Stimulated activated CD4-positive, alpha-beta T cell treated with anti-CD3 and anti-CD28 coated beads, Interleukin-2, amount 100 ng/mL, for 24 hours (primary cell): ENCODE data around the gene CIRBP.

Experiments
- DNase-seq, 2 donors: peaks; one replicate each; pipeline ENCODE4 v3.0.0-alpha.2; 2020

Gene CIRBP

DNA sequence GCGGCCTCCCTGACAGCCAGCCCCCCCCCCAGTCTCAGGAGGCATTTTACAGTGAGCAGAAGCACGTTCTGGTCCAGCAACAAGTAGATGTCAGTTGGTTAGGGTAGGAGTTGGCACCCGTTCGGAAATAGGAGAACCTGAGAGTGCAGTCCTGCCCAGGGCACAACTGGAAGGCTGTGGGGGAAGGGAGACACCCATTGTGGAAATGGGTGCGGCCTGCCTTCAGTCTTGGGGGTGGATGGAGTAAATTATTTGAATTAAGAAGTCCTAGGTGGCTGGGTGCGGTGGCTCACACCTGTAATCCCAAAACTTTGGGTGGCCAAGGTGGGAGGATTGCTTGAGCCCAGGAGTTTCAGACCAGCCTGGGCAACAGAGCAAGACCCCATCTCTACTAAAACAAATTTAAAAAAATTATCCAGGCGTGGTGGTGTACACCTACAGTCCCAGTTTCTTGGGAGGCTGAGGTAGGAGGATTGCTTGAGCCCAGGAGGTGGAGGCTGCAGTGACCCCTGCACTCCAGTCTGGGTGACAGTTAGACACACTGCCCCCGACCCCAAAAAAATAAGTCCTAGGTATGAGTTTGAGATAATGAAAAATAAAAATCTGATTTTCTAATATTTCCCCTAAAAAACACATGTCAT lies 1.2 kb downstream of the CIRBP start:
- peak in 1 of 2 donors; percentile 48 for DNase-seq

DNA sequence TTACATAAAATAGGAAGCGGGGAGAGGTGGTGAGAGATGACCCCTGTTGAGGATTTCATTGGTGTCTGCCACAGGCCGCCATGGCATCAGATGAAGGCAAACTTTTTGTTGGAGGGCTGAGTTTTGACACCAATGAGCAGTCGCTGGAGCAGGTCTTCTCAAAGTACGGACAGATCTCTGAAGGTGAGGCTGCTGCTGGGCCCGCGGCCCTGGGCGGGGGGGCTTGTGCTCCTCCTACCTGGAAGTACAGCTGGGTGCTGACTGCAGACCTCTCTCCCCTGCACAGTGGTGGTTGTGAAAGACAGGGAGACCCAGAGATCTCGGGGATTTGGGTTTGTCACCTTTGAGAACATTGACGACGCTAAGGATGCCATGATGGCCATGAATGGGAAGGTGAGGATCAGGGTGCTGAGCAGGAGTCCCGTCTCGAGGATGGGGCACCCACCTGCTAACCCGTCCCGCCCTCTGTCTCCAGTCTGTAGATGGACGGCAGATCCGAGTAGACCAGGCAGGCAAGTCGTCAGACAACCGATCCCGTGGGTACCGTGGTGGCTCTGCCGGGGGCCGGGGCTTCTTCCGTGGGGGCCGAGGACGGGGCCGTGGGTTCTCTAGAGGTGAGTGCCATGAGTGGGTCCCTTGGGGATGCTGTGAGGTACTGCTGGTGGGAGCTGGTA lies 1.9 kb downstream of the CIRBP start:
- DNase-seq, result no peak

DNA sequence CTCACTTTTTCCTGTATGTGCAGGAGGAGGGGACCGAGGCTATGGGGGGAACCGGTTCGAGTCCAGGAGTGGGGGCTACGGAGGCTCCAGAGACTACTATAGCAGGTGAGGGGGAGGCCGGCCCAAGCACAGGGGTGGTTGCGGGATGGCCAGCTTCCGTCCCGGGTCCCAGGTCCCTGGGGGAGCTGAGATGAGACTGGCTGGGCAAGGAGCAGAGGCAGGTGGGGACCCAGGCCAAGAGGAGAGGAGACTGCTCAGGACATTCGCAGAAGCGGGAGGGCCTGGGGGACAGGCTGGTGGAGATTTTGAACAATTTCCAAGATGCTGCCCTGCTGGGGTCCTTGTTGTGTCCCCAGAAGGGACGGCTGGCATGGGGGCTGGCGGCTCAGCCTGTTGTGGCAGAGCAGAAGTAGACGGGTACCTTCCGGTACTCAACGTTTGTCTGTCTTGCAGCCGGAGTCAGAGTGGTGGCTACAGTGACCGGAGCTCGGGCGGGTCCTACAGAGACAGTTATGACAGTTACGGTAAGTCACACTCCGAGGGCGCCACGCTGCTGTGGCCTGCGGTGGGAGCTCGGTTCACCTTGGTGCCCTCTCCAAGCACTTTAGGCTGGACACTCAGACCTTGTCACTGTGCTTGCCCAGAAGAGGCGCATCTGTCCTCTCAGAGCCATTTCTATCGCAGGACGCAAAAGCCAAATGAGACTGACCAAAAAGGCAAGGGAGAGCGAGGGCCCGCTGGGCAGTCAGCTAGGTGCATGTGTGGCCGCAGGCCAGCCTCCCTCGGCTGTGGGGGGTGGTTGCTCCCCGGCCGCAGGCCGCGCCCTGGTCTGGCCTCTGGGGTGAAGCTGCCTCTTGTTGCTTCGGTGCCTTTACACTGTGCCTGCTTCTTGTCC lies 2.6 kb downstream of the CIRBP start:
- DNase-seq, result no peak

DNA sequence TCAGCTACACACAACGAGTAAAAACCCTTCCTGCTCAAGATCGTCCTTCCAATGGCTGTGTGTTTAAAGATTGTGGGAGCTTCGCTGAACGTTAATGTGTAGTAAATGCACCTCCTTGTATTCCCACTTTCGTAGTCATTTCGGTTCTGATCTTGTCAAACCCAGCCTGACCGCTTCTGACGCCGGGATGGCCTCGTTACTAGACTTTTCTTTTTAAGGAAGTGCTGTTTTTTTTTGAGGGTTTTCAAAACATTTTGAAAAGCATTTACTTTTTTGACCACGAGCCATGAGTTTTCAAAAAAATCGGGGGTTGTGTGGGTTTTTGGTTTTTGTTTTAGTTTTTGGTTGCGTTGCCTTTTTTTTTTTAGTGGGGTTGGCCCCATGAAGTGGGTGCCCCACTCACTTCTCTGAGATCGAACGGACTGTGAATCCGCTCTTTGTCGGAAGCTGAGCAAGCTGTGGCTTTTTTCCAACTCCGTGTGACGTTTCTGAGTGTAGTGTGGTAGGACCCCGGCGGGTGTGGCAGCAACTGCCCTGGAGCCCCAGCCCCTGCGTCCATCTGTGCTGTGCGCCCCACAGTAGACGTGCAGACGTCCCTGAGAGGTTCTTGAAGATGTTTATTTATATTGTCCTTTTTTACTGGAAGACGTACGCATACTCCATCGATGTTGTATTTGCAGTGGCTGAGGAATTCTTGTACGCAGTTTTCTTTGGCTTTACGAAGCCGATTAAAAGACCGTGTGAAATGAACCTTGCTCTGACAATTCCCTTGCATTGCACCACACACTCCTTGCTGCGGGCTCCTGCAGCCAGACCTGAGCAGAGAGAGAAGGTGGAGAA lies 3.5 kb downstream of the CIRBP start:
- no peak for DNase-seq

DNA sequence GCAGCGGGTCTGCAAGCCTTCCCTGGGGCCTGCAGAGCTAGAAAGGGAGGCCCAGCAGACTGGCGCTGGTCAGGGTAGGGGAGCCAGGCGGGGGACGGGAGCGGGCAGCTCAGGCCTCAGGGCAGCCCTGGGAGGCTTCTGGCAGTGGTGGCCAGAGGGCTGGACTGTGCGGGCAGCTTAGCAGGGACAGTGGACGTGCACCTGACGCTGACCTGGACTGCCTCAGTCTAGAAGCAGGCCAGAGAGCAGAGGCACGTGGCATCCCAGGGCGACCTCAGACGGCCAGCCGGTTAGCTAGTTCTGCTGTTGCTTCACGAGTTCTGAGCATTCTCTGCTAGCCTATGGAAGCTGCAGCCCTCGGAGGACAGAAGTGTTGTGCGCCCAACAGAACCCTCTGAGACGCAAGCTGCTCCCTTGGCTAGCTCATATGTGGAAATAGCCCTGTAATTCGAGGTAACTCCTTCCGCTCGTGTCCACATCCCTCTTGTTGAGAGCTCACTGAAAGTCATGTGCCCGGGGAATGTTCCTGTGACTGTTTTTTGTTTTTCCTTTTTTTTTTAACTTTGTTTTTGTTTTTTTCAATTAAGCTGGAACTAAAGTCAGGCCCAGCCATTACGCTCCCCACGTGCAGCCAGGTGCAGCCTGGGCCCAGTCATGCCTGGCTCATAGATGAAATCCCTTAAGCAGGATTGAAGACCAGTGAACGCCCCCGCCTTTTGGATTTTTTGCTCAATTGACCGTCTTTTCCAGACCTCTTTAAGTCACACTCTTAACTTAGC lies 4.3 kb downstream of the CIRBP start:
- DNase-seq, result no peak

DNA sequence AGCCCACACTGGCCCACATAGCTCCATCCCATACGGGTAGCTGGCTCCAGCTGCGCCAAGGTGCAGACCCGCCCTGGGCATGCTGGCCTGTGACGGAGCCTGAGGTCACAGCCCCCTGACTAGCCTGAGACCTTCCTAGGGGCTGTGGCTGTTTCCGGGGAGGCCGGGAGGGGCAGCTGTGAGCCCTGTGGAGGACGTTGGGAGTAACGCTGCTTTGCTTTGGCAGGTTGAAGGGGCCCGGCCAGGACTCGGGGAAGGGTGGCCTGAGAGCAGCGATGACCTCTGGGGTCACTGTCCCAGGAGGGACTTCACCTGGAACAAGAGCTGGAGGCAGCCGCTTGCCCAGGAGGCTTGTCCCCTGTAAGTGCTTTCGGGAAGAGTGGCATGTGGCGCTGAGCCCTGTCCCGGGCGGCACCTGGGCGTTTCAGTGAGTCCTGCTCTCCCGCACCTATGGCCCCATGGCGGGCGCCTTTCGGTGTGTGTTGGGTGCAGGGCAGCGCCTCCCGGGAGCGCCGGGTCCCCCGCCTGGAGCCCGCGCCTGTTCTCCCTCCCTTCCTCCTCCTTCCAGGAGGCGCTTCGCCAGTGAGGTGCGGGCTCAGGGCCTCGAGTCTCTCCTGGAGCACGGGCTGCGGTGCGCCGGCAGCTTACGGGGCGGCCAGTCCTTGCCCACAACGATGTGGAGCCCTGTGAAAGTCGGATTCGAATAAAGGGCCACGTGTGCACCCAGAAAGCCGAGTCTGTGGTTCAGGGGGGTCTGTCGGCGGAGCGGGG lies 5.1 kb downstream of the CIRBP start:
- DNase-seq, result no peak

DNA sequence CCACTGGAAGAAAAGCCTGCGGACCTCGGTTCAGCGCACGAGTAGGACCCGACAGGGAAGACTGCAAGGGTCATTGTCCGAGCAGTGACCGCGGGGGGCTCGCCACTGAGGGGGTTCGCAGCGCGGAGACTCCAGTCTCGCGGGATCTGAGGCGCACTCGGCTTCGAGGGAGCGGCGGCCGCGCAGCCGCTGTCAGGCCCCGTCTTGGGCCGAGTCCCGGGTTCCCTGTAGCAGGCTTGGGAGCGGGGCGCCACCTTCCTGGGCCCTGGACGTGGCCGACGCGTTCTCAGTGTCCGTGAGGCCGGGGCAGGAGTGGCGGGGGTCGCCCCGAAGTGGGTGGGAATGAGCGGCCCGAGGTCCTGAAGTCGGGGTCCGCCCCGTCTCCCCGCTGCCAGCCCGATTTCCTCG lies 5.7 kb downstream of the CIRBP start:
- no peak for DNase-seq

DNA sequence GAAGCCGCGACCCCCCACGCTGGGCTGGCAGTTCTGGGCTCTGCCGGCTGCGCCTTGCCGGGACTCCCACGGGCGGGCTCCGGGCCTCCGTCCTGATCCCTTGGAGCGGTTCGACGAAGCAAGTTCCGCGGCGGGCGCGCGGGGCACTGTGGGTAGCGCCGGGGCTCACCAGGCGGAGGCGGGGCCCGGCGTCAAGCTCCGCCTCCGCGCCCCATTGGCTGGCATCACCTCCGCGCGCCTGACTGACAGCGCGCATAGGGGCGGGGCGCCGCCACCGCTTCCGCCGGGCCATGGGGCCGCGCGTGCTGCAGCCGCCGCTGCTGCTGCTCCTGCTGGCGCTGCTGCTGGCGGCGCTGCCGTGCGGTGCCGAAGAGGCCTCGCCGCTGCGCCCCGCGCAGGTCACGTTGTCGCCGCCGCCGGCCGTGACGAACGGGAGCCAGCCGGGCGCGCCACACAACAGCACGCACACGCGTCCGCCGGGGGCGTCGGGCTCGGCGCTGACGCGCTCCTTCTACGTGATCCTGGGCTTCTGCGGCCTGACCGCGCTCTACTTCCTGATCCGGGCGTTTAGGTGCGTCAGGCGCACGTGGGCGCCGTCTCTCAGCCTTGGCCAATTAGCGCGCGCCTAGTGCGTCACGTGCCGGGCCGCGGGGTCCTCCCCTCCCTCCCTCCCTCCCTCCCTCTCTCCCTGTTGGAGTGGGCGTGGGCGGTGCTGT lies 6.3 kb downstream of the CIRBP start, which contains the start of gene FAM174C:
Gene FAM174C, plus strand, starts transcription at position 271 of the 716 bp plus-strand sequence. Its CDS starts 20 bp downstream, at position 291.
- peak; percentile 95 to 98 for DNase-seq

DNA sequence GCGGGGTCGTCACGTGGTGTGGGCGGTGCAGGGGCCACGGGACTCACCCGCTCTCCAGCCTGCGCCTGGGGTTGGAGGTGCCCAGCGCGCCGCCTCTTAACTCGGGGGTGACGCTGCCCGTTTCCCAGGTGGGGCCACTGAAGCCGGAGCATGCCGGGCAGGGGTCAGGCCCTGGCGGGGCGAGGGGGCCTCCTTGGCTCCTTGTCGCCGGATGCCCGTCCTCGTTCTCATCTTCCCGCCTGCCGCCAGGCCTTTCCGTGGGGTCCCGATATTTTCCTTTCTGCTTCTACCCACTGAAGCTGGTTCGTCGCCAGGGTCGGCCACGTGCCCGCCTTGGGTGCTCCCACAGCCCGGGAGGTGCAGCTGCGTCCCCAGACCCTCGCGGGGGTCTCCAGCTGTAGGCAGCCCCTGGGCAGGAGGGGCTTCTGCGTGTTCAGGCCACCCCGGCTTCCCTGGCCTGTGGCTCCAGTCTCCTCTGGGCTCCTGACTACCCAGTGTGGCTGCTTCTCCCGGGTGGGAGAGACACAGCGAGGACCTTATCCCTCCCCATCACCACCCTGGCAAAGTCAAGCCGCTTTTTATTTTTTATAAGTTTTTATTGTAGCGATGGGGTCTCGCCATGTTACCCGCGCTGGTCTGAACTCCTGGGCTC lies 7.0 kb downstream of the CIRBP start:
- no peak for DNase-seq

DNA sequence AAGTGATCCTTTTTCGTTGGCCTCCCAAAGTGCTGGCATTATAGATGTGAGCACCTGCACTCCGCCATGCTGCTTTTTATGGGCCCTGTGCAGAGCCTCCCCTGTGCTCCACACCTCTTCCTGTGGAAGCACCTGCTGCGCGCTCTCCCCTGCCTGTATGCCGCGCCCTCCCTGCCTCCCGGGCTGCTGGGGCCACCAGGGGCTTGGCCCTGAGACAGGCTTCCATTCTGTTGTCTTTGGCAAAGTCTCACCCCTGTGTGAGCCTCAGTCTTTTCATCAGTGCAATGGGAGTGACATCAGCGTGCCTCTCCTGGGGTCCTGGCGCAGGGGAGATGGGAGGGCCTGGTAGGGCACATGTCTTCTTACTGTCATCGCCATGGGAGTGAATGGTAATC lies 7.5 kb downstream of the CIRBP start:
- DNase-seq, result peak in 1 of 2 donors; percentile 52

DNA sequence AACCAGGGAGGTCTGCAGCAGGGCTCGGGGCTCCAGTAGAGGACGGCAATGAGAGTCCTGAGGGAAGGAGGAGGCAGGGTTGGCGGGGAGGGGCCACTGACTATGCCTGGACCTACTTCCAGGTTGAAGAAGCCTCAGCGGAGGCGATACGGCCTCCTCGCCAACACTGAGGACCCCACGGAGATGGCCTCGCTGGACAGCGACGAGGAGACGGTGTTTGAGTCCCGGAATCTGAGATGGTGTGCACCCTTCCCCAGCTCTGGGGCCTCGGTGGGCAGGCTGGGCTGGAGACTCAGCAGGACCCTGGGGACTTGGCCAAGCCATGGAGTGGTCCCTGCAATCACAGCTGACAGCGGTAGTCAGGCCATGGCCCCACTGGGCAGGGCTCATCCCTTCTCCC lies 7.9 kb downstream of the CIRBP start:
- DNase-seq, result no peak

DNA sequence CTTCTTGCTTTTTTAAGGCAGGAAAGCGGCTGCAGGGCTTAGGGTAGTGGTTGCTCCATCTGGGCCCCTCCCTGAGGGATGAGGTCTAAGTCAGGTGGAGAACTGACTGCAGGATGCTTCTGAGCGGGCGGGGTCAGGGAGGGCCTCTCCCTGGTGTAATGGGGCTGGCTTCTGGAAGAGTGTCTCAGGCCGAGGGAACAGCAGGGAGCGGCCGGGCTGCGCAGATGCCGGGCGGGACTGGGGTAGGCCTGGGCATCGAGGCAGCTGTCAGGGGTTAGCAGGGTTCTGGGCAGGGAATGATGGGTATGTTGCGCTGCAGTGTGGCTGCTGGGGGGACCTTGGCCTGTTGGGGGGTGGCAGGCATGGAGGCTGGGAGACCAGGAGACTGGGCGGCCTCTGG lies 8.9 kb downstream of the CIRBP start:
- DNase-seq, result no peak

DNA sequence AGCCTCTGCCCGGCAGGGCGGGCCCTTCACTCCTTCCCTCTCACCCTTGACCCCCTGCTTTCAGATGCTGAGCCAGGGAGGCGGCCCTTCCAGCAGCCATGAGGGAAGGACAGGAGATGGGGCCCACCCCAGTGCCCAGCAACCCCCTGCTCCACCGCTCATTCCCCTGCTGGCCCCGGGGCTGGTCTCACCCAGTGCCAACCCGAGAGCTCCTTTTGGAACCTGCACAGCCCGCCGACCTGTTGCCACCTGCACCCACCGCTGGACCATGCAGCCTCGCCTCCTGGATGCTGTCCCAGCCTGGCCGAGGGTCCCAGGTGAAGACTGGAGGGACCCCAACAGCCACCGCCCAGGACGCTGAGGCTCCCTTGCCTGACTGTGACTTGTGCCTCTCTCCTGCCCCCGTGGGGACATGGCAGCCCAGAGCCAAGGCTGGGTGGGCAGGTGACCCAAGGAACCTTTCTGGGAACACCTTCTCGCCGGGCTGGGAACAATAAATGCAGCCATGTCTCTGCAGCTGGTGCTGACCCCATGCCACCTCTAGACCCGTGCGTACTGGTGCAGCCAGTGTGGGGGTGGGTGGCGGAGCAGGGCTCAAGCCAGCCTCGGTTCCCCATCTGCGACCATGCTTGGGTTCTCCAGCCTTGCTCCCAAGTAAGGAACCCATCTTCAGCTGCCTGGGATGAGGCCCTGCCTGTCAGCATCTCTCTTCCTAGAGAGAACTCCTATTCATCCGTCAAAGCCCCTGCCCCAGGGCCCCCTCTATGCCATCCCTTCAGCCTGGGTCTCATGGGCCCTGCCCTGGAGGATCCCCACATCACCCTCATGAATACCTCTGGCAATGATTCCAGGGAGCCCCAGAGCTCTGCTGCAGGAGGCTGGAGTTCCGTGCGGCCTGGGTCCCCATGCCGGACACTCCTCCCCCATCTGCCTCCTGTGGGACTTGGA lies 9.9 kb downstream of the CIRBP start:
- no peak for DNase-seq

DNA sequence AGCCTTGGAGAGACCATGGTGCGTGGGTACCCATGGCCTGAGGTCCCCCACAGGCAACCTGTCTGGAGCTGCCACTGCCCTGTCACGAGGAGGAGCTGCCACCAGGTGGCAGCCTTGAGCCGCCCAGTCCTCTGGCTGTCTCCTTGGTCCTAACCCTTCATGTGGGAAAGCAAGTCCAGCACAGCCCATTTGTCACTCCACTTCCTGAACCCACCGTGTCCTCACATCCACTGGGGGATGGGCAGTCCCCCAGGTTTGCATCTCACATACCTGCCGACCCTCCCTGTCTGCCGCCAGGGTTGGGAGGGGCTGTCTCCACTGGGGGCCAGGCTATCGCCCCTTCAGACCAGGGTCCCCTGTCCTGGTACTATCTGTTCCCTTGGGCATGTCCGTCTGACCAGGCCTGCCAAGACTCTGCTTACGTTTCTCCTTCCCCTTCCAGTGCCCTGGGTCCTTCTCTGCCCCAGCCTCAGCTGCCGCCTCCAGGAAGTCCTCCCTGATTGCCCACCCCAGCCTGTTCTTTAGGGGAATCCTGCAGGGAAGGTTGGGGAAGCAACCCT lies 10.7 kb downstream of the CIRBP start:
- DNase-seq, result peak; percentile 82 to 85

DNA sequence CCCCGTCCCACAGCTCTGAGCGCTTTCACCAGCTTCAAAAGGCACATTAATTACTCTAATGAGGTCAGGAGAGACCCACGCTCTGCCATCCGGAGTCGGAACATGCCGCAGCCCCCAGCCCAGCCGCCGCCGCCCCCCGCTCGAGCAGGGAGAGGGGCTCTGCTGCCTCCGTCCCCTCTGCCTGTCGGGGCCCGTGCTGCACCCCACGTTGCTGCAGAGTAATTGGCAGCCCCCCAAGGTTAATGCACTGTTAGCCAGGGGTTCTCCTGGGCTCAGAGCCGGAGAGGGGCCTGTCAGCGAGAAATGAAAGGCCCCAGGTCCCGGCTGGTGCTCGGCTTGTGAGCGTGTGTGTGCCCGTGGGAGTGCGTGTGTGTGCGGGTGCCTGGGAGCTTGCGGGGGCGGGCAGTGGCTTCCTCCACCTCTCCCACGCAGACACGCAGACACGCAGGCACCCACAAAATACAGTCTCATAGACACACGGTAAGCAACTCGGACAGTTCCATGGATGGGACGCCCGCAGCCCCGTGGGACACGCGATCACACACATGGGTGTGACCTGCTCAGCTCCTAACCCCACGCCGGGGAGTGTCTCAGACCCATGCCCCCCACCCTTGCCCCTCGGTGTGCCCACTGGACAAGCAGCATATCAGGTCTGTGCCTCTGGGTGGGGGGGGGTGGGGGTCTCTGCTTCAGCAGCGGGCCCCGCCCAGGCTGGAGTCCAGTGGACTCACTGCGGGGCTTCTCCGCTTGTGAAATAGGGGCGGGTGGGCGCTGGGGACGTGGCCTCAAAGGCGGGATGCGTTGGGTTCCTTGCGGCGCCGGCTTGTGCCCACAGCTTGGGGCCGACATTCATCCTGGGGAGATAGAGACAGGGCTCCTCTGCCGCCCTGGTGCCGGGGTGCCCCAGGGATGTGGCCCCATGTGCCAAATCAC lies 11.8 kb downstream of the CIRBP start:
- no peak for DNase-seq

DNA sequence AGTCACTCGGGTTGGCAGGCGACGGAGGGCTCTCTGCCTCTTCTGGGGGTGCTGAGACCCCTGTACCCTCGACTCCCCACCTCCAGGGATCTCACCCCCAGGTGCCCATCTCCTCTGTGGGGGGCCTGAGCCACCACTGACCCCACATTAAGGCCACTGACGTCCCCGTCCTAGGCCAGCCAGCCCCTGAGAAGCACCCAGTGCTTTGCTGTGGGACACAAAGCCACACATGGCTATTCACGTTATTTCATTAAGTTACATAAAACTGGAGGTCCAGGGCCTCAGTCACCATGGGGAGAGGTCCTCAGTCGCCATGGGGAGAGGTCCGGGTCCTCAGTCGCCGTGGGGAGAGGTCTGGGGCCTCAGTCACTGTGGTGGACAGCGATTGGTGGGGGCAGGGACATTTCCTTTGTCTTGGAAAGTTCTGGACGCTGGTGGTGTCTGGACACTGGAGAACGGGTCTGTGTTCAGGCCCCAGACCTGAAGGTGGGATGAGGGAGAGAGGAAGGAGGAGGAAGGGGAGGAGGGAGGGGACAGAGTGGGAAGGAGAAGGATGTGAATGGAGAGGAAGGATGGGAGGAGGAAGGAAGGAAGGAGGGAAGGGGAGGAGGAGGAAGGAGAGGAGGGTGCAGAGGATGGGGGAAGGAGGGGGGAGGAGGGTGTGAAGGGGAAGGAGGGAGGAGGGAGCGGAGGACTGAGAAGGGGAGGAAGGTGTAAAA lies 12.6 kb downstream of the CIRBP start:
- no peak for DNase-seq
